PC-9 (cell line): ENCODE data around the gene COL21A1. TPM values are rescaled to one million over a fixed set of nuclear protein-coding genes. Genes with fewer than 3 reads are reported as not detected.

Experiments used
- BruUV-seq: library from RNA; stranded (reverse); fragments of 400-500 nt; replicated peaks from 2 replicates; lab custom pipeline; 2021; lab: Mats Ljungman, UMichigan
- CTCF ChIA-PET: fragments of 300-600 bp; sonication (Branson Sonifier 250); formaldehyde crosslinking; loops from one replicate; lab custom pipeline; 2022; ENCODE audit warnings: antibody characterized with exemption; lab: Charles Lee
- POLR2A ChIA-PET: fragments of 300-600 bp; sonication (Branson Sonifier 250); formaldehyde crosslinking; loops from one replicate; lab custom pipeline; 2022; ENCODE audit warnings: antibody characterized with exemption; ENCODE audit not compliant: unreplicated experiment; lab: Charles Lee
- DNase-seq, 2 experiments: peaks; one replicate each; pipeline versions ENCODE4 v3.0.0 to v3.0.0-alpha.2; 2015 to 2022; ENCODE audit warnings: mixed read lengths in 1 of 2
- H2AFZ ChIP-seq: fragments of 200-600 bp; sonication (generic); 2 replicates; pipeline ENCODE4 v1.8.1; 2017; ENCODE audit warnings: antibody characterized with exemption
- H3F3A ChIP-seq: fragments of 200-600 bp; sonication (generic); 2 replicates; pipeline ENCODE4 v1.8.1; 2017; ENCODE audit warnings: antibody characterized with exemption, mild to moderate bottlenecking, low read depth; ENCODE audit not compliant: insufficient read depth
- H3K27ac ChIP-seq: fragments of 200-600 bp; sonication (generic); 2 replicates; pipeline ENCODE4 v1.6.1; 2016; ENCODE audit warnings: mixed run types
- H3K27me3 ChIP-seq: fragments of 200-600 bp; sonication (generic); 2 replicates; pipeline ENCODE4 v1.6.1; 2016; ENCODE audit warnings: low read depth, mixed run types; ENCODE audit not compliant: insufficient read depth
- H3K36me3 ChIP-seq: fragments of 200-600 bp; sonication (generic); 2 replicates; pipeline ENCODE4 v1.6.1; 2016; ENCODE audit warnings: low read depth, mixed run types
- H3K4me1 ChIP-seq: fragments of 200-600 bp; sonication (generic); replicated peaks from 2 replicates; pipeline ENCODE4 v1.6.1; 2016; ENCODE audit warnings: mixed run types; ENCODE audit not compliant: insufficient read depth
- H3K4me2 ChIP-seq: fragments of 200-600 bp; sonication (generic); 2 replicates; pipeline ENCODE4 v1.6.1; 2017; ENCODE audit warnings: mixed run types
- H3K4me3 ChIP-seq: fragments of 200-600 bp; sonication (generic); 2 replicates; pipeline ENCODE4 v1.6.1; 2016; ENCODE audit warnings: mixed run types
- H3K79me2 ChIP-seq: fragments of 200-600 bp; sonication (generic); 2 replicates; pipeline ENCODE4 v1.6.1; 2017; ENCODE audit warnings: low read depth, mixed run types
- H3K9me2 ChIP-seq: fragments of 200-600 bp; sonication (generic); 2 replicates; pipeline ENCODE4 v1.8.1; 2017; ENCODE audit warnings: mild to moderate bottlenecking; ENCODE audit not compliant: insufficient read depth
- H3K9me3 ChIP-seq: fragments of 200-600 bp; sonication (generic); 2 replicates; pipeline ENCODE4 v1.8.1; 2016; ENCODE audit warnings: low read depth; ENCODE audit not compliant: insufficient read depth
- H4K20me1 ChIP-seq: fragments of 200-600 bp; sonication (generic); 2 replicates; pipeline ENCODE4 v1.8.1; 2017; ENCODE audit not compliant: insufficient read depth
- EZH2 ChIP-seq: fragments of 200-600 bp; sonication (generic); IDR thresholded peaks from 2 replicates; pipeline ENCODE4 v1.8.0; 2017; ENCODE audit warnings: antibody characterized with exemption, low read depth
- intact Hi-C: fragments of 100-400 bp; cut with micrococcal nuclease; formaldehyde crosslinking; loops from one replicate; pipeline ENCODE4 v1.10.0; 2022; ENCODE audit not compliant: unreplicated experiment
- total RNA-seq: library from RNA; stranded (reverse); gene quantifications from 2 replicates; pipeline ENCODE4 v1.2.3, GENCODE V29; 2021
- TF ChIP-seq, protein P1 (sequence below): fragments of 200-600 bp; sonication (generic); conservative IDR thresholded peaks from 2 replicates; pipeline ENCODE4 v1.6.1; 2017; ENCODE audit warnings: mixed run types, antibody characterized with exemption, mild to moderate bottlenecking, moderate library complexity

COL21A1 gene
- total RNA-seq, 1 experiment from 2014 or later, result not detected

DNA sequence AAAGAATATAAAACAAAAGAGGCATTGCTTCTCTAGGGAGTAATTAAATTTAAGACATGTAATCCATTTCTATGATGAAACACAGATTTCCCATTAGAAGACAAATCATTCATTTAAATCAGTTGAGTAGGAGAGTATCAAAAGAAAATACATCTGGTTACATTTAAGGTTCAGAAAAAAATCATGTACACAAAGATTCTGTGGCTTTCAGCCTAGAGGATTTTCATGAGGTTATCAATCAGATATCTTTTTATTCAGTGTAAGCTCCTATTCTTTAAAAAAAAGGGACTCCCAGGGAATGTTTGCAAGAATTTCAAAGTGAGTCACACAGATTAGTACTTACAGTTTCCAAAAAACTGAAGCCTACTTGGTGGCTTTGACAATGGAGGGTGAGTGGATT, 24.9 kb downstream of the COL21A1 start:
- Histone ChIP-seq H3K4me2 (no peak overlapping the region), H4K20me1 (no peaks in the 10 kb centered on the region), H3K9me3 (no peaks in the 10 kb centered on the region), H3K27me3 (no peaks in the 10 kb centered on the region), H3F3A (no peaks in the 10 kb centered on the region), H3K27ac (no peak overlapping the region), H3K79me2 (no peaks in the 10 kb centered on the region), H2AFZ (no peak overlapping the region), H3K4me3 (no peak overlapping the region), H3K36me3 (no peaks in the 10 kb centered on the region), H3K4me1 (no peaks in the 10 kb centered on the region), H3K9me2 (0 out of 2 replicates have a peak, but pooled peaks cover 3% of the 10 kb centered on the region)
- POLR2A ChIA-PET, result interaction anchor here (0.6 kb wide), 1 partner anchor 968 kb away, joined by 12 read pairs; no protein-coding TSS in a partner anchor
- TF ChIP-seq EZH2, result no peak
- TF ChIP-seq, protein P1, sequence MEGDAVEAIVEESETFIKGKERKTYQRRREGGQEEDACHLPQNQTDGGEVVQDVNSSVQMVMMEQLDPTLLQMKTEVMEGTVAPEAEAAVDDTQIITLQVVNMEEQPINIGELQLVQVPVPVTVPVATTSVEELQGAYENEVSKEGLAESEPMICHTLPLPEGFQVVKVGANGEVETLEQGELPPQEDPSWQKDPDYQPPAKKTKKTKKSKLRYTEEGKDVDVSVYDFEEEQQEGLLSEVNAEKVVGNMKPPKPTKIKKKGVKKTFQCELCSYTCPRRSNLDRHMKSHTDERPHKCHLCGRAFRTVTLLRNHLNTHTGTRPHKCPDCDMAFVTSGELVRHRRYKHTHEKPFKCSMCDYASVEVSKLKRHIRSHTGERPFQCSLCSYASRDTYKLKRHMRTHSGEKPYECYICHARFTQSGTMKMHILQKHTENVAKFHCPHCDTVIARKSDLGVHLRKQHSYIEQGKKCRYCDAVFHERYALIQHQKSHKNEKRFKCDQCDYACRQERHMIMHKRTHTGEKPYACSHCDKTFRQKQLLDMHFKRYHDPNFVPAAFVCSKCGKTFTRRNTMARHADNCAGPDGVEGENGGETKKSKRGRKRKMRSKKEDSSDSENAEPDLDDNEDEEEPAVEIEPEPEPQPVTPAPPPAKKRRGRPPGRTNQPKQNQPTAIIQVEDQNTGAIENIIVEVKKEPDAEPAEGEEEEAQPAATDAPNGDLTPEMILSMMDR, result no peak
- CTCF ChIA-PET, result interaction anchor here (0.6 kb wide), 1 partner anchor 75 kb away, joined by 6 read pairs; no protein-coding TSS in a partner anchor
- no peak for DNase-seq
- BruUV-seq, result no TSS peak
- intact Hi-C loops, result no loop called here

- BruUV-seq, result no TSS peak
- H3K36me3 ChIP-seq, result no peaks in the 10 kb centered on the region
- POLR2A ChIA-PET, result no interaction called here
- H3K79me2 ChIP-seq, result no peaks in the 10 kb centered on the region
- H3K4me1 ChIP-seq, result no peaks in the 10 kb centered on the region
- H3K9me3 ChIP-seq, result no peaks in the 10 kb centered on the region
- H4K20me1 ChIP-seq, result no peaks in the 10 kb centered on the region
- no peak overlapping the region for H3K27ac ChIP-seq
- H3K4me2 ChIP-seq, result no peak overlapping the region
- DNase-seq, result no peak
- no peak overlapping the region for H2AFZ ChIP-seq
- no peaks in the 10 kb centered on the region for H3K27me3 ChIP-seq
- no peak for TF ChIP-seq EZH2
- intact Hi-C loops, result no loop called here
- CTCF ChIA-PET, result no interaction called here
- H3K4me3 ChIP-seq, result no peak overlapping the region
- H3F3A ChIP-seq, result no peaks in the 10 kb centered on the region
- no peaks in the 10 kb centered on the region; the same call in 1 of the 2 replicates for H3K9me2 ChIP-seq
Measured at GRCh38 chr6:56220078-56220477, 27.3 kb downstream of the COL21A1 start.

- ChIA-PET POLR2A (no interaction called here), CTCF (no interaction called here)
- no peak overlapping the region for H2AFZ ChIP-seq
- H3K4me1 ChIP-seq, result no peaks in the 10 kb centered on the region
- intact Hi-C loops, result no loop called here
- H3K4me3 ChIP-seq, result no peak overlapping the region
- no peak overlapping the region for H3K4me2 ChIP-seq
- no peaks in the 10 kb centered on the region for H4K20me1 ChIP-seq
- H3K9me2 ChIP-seq, result no peaks in the 10 kb centered on the region; the same call in 1 of the 2 replicates
- no peaks in the 10 kb centered on the region for H3F3A ChIP-seq
- H3K9me3 ChIP-seq, result no peaks in the 10 kb centered on the region
- no peak for TF ChIP-seq EZH2
- TF ChIP-seq, protein P1, result no peak
- H3K36me3 ChIP-seq, result no peaks in the 10 kb centered on the region
- H3K27me3 ChIP-seq, result no peaks in the 10 kb centered on the region
- DNase-seq, result no peak
- BruUV-seq, result no TSS peak
- H3K27ac ChIP-seq, result no peak overlapping the region
- H3K79me2 ChIP-seq, result no peaks in the 10 kb centered on the region
Measured at GRCh38 chr6:56214703-56215101, 32.7 kb downstream of the COL21A1 start.
